Endothelial cell of umbilical vein (primary cell): ENCODE data around the gene INPP5F. TPM values are rescaled to one million over a fixed set of nuclear protein-coding genes. Genes with fewer than 3 reads are reported as not detected.

ENCODE experiments used
- BruUV-seq: library from RNA; stranded (reverse); fragments of 400-500 nt; replicated peaks from 2 replicates; lab custom pipeline; 2021; lab: Mats Ljungman, UMichigan
- CTCF ChIA-PET: fragments of 300-600, 350-600 bp; sonication (Branson Sonifier 250); formaldehyde crosslinking; loops from one replicate; lab custom pipeline; 2021; ENCODE audit warnings: antibody characterized with exemption, inconsistent platforms; lab: Charles Lee
- POLR2A ChIA-PET: fragments of 300-600, 350-600 bp; sonication (Branson Sonifier 250); formaldehyde crosslinking; loops from one replicate; lab custom pipeline; 2021; ENCODE audit warnings: antibody characterized with exemption, inconsistent platforms; lab: Charles Lee
- DNase-seq: peaks from one replicate; pipeline ENCODE4 v3.0.0-alpha.2; 2011; ENCODE audit warnings: low read depth, low spot score
- FAIRE-seq: peaks from 2 replicates; lab custom pipeline; 2011; peaks lifted over from hg19 to GRCh38; lab: Jason Lieb, UNC
- H2AFZ ChIP-seq: 2 replicates; pipeline ENCODE4 v1.6.0; 2012; ENCODE audit warnings: low read depth, low read length, control low read depth, inconsistent platforms
- H3K27ac ChIP-seq: 2 replicates; pipeline ENCODE4 v1.5.1; 2011; ENCODE audit warnings: low read depth, mild to moderate bottlenecking, control low read depth, low read length, moderate library complexity; ENCODE audit not compliant: insufficient read depth
- H3K27me3 ChIP-seq, 2 experiments: 2 replicates each; pipeline versions ENCODE4 v1.6.0 to v1.6.1; 2011; ENCODE audit warnings: low read length in 2 of 2, mixed read lengths in 1 of 2; ENCODE audit not compliant: control insufficient read depth in 2 of 2, insufficient read depth in 2 of 2
- H3K36me3 ChIP-seq, 2 experiments: 2 replicates in 1 of 2; 3 replicates in 1 of 2; pipeline ENCODE4 v1.5.1; 2011; ENCODE audit warnings: low read length in 2 of 2, mild to moderate bottlenecking in 1 of 2, moderate library complexity in 1 of 2; ENCODE audit not compliant: control insufficient read depth in 2 of 2, insufficient read depth in 2 of 2; ENCODE audit errors: extremely low read depth in 1 of 2
- H3K4me1 ChIP-seq: 3 replicates; pipeline ENCODE4 v1.5.1; 2011; ENCODE audit warnings: mild to moderate bottlenecking, low read length; ENCODE audit not compliant: control insufficient read depth, insufficient read depth; ENCODE audit errors: extremely low read depth
- H3K4me2 ChIP-seq: 2 replicates; pipeline ENCODE4 v1.6.1; 2011; ENCODE audit warnings: low read length, control low read depth, mixed read lengths; ENCODE audit not compliant: insufficient read depth
- H3K4me3 ChIP-seq, 3 experiments: fragments of 200-600 bp in 1 of 3; sonication (generic), shearing (Covaris generic) in 1 of 3; replicated peaks in 1 of 3; 2 replicates each; pipeline ENCODE4 v1.5.1; 2011 to 2016; ENCODE audit warnings: control low read depth in 3 of 3, low read length in 3 of 3, mild to moderate bottlenecking in 2 of 3, inconsistent platforms in 1 of 3, low read depth in 1 of 3, moderate library complexity in 1 of 3; ENCODE audit not compliant: insufficient read depth in 1 of 3
- H3K79me2 ChIP-seq: 2 replicates; pipeline ENCODE4 v1.6.0; 2012; ENCODE audit warnings: low read length, inconsistent platforms; ENCODE audit not compliant: control insufficient read depth, insufficient read depth
- H3K9ac ChIP-seq: replicated peaks from 2 replicates; pipeline ENCODE3; 2011; ENCODE audit warnings: low read length, control low read depth; ENCODE audit not compliant: insufficient read depth; ENCODE audit errors: extremely low read depth
- H3K9me1 ChIP-seq: replicated peaks from 3 replicates; pipeline ENCODE4 v1.6.0; 2011; ENCODE audit warnings: mild to moderate bottlenecking, low read length; ENCODE audit not compliant: control insufficient read depth, insufficient read depth; ENCODE audit errors: extremely low read depth
- H3K9me3 ChIP-seq: replicated peaks from 2 replicates; pipeline ENCODE4 v1.5.1; 2012; ENCODE audit warnings: low read length, inconsistent platforms; ENCODE audit not compliant: control insufficient read depth, insufficient read depth
- H4K20me1 ChIP-seq: replicated peaks from 2 replicates; pipeline ENCODE3; 2011; ENCODE audit warnings: mild to moderate bottlenecking, low read length; ENCODE audit not compliant: control insufficient read depth, insufficient read depth; ENCODE audit errors: extremely low read depth
- EZH2 ChIP-seq: IDR thresholded peaks from 2 replicates; pipeline ENCODE4 v1.6.1; 2012; ENCODE audit warnings: borderline replicate concordance, low read depth, mild to moderate bottlenecking, moderate library complexity, low read length, inconsistent platforms; ENCODE audit not compliant: severe bottlenecking
- FOS ChIP-seq: IDR thresholded peaks from 2 replicates; pipeline ENCODE4 v1.6.1; 2011; ENCODE audit warnings: mild to moderate bottlenecking, low read length, moderate library complexity, borderline replicate concordance; ENCODE audit not compliant: insufficient read depth
- GATA2 ChIP-seq: IDR thresholded peaks from 2 replicates; pipeline ENCODE4 v1.7.0; 2011; ENCODE audit warnings: low read depth, mild to moderate bottlenecking, moderate library complexity, mixed read lengths, low read length; ENCODE audit not compliant: insufficient read length, insufficient read depth
- JUN ChIP-seq: IDR thresholded peaks from 2 replicates; pipeline ENCODE4 v1.6.1; 2011; ENCODE audit warnings: borderline replicate concordance, low read depth; ENCODE audit not compliant: insufficient read length, insufficient read depth
- MYC ChIP-seq: IDR thresholded peaks from one replicate; pipeline ENCODE4 v1.6.1; 2011; ENCODE audit warnings: mild to moderate bottlenecking, low read depth, low read length
- POLR2A ChIP-seq: IDR thresholded peaks from 2 replicates; pipeline ENCODE4 v1.6.1; 2012; ENCODE audit warnings: low read depth, mild to moderate bottlenecking, control low read depth, low read length
- POLR2AphosphoS5 ChIP-seq: IDR thresholded peaks from 2 replicates; pipeline ENCODE4 v1.6.1; 2012; ENCODE audit warnings: low read depth, mild to moderate bottlenecking, control low read depth, low read length, moderate library complexity; ENCODE audit not compliant: insufficient read depth
- dilution Hi-C: fragments of 300-500 bp; cut with MboI; formaldehyde crosslinking; loops from one replicate; pipeline ENCODE4 v1.15.0; 2019; ENCODE audit warnings: low sequenced_read_pairs; ENCODE audit not compliant: extremely low pct_ligation_motif_present
- intact Hi-C: fragments of 100-400 bp; cut with micrococcal nuclease; formaldehyde crosslinking; loops from one replicate; pipeline ENCODE4 v1.10.0; 2022
- polyA plus RNA-seq, 4 experiments: library from polyadenylated mRNA; depleted of rRNA in 3 of 4; stranded (reverse) in 3 of 4; unstranded in 1 of 4; fragments of >200 nt; gene quantifications; 2 replicates each; pipeline versions ENCODE4 v1.2.1 to v1.2.3, GENCODE V29; 2011 to 2012; ENCODE audit warnings: missing spikeins in 1 of 4
- total RNA-seq: library from RNA; stranded (reverse); gene quantifications from 2 replicates; pipeline ENCODE4 v1.2.3, GENCODE V29; 2021
- TF ChIP-seq, protein P1 (sequence below): IDR thresholded peaks from 2 replicates; pipeline ENCODE4 v1.6.1; 2011; ENCODE audit not compliant: insufficient read depth, insufficient read length
- TF ChIP-seq, protein P2 (sequence below), 2 donors: IDR thresholded peaks; 1 replicate in 1 of 2; 2 replicates in 1 of 2; pipeline ENCODE4 v1.5.1; 2011; ENCODE audit warnings: low read length in 2 of 2, mild to moderate bottlenecking in 2 of 2, moderate library complexity in 2 of 2, control low read depth in 1 of 2, inconsistent platforms in 1 of 2, low read depth in 1 of 2; ENCODE audit not compliant: insufficient read depth in 1 of 2; ENCODE audit errors: extremely low read depth in 1 of 2

INPP5F gene
- total and polyA plus RNA-seq, 2 donors (not counting 3 experiments of a cell fraction or from before 2014, with no cell fraction given) = 6.1 to 20.3 TPM

DNA sequence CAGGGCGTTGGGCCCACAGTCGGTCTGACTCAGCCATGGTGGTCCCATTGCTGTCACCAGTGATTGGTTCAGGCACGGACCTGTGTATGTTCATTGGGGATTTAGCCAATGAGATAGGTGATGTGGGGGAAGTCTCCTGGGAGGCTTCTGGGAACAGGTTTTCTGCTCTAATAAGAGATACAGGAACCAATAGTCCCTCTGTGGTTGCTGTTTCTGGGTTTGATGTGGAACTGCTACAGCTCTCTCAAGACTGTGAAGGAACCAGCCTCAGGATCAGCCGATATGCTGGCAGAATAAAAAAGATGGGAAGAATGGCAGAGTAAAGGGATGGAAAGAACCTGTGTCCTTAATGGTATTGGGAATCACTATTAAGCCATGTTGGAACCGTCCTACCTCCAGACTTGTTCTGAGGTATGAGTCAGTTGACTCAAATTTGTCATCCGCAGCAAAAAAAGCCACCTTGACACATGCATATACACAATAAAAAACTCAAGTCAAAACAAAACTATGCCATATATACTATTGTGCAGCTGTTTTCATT lies 76.2 kb downstream of the INPP5F start:
- Histone ChIP-seq H3K4me1 (peaks cover 12% of the 10 kb centered on the region), H3K27me3 (no peaks in the 10 kb centered on the region), H3K4me2 (no peak overlapping the region), H3K36me3 (no peaks in the 10 kb centered on the region), H3K27ac (no peak overlapping the region), H3K9me1 (no peaks in the 10 kb centered on the region), H2AFZ (no peak overlapping the region), H3K9ac (no peak overlapping the region), H3K4me3 (no peak overlapping the region), H3K9me3 (no peaks in the 10 kb centered on the region), H3K79me2 (no peaks in the 10 kb centered on the region), H4K20me1 (no peaks in the 10 kb centered on the region)
- POLR2A ChIA-PET = no interaction called here
- no peak for FAIRE-seq
- no peak for DNase-seq
- no TSS peak for BruUV-seq
- intact Hi-C loops = loop anchor here (2.0 kb wide), 1 partner anchor 21 kb away; no protein-coding TSS in a partner anchor
- CTCF ChIA-PET = interaction anchor here (1.0 to 1.5 kb wide), 4 partner anchors 11 to 51 kb away, joined by 3 to 15 read pairs (median 4); no protein-coding TSS in a partner anchor
- dilution Hi-C loops = no loop called here
- TF ChIP-seq, protein P1, sequence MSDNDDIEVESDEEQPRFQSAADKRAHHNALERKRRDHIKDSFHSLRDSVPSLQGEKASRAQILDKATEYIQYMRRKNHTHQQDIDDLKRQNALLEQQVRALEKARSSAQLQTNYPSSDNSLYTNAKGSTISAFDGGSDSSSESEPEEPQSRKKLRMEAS = no peak
- no peak for TF ChIP-seq POLR2A
- TF ChIP-seq GATA2 = no peak
- no peak for TF ChIP-seq FOS
- TF ChIP-seq POLR2AphosphoS5 = no peak
- no peak for TF ChIP-seq MYC
- TF ChIP-seq, protein P2, sequence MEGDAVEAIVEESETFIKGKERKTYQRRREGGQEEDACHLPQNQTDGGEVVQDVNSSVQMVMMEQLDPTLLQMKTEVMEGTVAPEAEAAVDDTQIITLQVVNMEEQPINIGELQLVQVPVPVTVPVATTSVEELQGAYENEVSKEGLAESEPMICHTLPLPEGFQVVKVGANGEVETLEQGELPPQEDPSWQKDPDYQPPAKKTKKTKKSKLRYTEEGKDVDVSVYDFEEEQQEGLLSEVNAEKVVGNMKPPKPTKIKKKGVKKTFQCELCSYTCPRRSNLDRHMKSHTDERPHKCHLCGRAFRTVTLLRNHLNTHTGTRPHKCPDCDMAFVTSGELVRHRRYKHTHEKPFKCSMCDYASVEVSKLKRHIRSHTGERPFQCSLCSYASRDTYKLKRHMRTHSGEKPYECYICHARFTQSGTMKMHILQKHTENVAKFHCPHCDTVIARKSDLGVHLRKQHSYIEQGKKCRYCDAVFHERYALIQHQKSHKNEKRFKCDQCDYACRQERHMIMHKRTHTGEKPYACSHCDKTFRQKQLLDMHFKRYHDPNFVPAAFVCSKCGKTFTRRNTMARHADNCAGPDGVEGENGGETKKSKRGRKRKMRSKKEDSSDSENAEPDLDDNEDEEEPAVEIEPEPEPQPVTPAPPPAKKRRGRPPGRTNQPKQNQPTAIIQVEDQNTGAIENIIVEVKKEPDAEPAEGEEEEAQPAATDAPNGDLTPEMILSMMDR (IDR thresholded peaks at IDR 0.05; ENCODE audit: extremely low read depth in 1 of 2, insufficient read depth in 1 of 2, low read depth in 1 of 2, low read length in 2 of 2) = no peak
- no peak for TF ChIP-seq JUN
- no peak for TF ChIP-seq EZH2
